H1 (cell line): Measurements from ENCODE around the gene GTSF1L. TPM values are rescaled to one million over a fixed set of nuclear protein-coding genes. Genes with fewer than 3 reads are reported as not detected.

ENCODE experiments used
- BCL11A ChIP-seq, 2 experiments: IDR thresholded peaks; one replicate each; pipeline ENCODE4 v1.6.1; 2011; ENCODE audit warnings: low read depth in 2 of 2, low read length in 2 of 2, mild to moderate bottlenecking in 2 of 2
- CTCF ChIP-seq, 3 experiments: IDR thresholded peaks; 1 replicate in 2 of 3; 2 replicates in 1 of 3; pipeline versions ENCODE4 v1.5.1 to v1.6.1; 2011; ENCODE audit warnings: low read length in 3 of 3, mild to moderate bottlenecking in 3 of 3, inconsistent platforms in 2 of 3, low read depth in 1 of 3, moderate library complexity in 1 of 3; ENCODE audit not compliant: insufficient read depth in 1 of 3; ENCODE audit errors: control extremely low read depth in 1 of 3
- MAFK ChIP-seq: IDR thresholded peaks from 2 replicates; pipeline ENCODE4 v1.6.1; 2012; ENCODE audit warnings: low read depth, mild to moderate bottlenecking, improper control_type of control experiment, low read length
- NRF1 ChIP-seq: IDR thresholded peaks from 2 replicates; pipeline ENCODE4 v1.6.1; 2011; ENCODE audit warnings: mild to moderate bottlenecking, low read depth, low read length, improper control_type of control experiment
- TAF7 ChIP-seq: optimal IDR thresholded peaks from 2 replicates; pipeline ENCODE3; 2011; ENCODE audit warnings: low read depth, mild to moderate bottlenecking, inconsistent platforms, low read length, moderate library complexity, borderline replicate concordance
- polyA plus RNA-seq, 7 experiments: library from polyadenylated mRNA; depleted of rRNA in 3 of 7; stranded (reverse) in 5 of 7; unstranded in 2 of 7; fragments of >200 nt in 5 of 7; fragments of 200-250 nt in 2 of 7; gene quantifications; 1 replicate in 5 of 7; 2 replicates in 1 of 7; 4 replicates in 1 of 7; pipeline versions ENCODE4 v1.2.1 to v1.2.3, GENCODE V29; 2011 to 2013; ENCODE audit warnings: missing spikeins in 2 of 7, mixed read lengths in 2 of 7
- total RNA-seq: library from RNA; stranded (reverse); fragmentation: NEBNext Ultra II Directional; extraction: Animal tissue kit (Norgen Biotek cat#: 25700); gene quantifications from 2 replicates; pipeline ENCODE4 v1.2.1, GENCODE V29; 2021

Gene GTSF1L
- total and polyA plus RNA-seq, 2 of the 8 experiments (the other 6 are each of a cell fraction or from before 2014, with no cell fraction given), result not detected

GRCh38 chr20:43752561-43753301 is 25.9 kb upstream of the GTSF1L start (continued):
- TF ChIP-seq NRF1 (no peak), BCL11A (IDR thresholded peaks at IDR 0.05; ENCODE audit: low read depth in 2 of 2, low read length in 2 of 2) (no peak), TAF7 (no peak), CTCF (IDR thresholded peaks at IDR 0.05; ENCODE audit: control extremely low read depth in 1 of 3, insufficient read depth in 1 of 3, low read depth in 1 of 3, low read length in 3 of 3) (no peak), MAFK (no peak)
